Mucosa of descending colon (tissue), 3 donors: ENCODE data around the gene NDRG2. TPM values are rescaled to one million over a fixed set of nuclear protein-coding genes. Genes with fewer than 3 reads are reported as not detected.
A peak's percentile ranks its signal among the peaks of the same experiment; 100 is the strongest.
"Not testable (repeated sequence)": the region's sequence is repeated elsewhere in the genome, so short reads cannot be mapped to it uniquely, and the experiment has no call there.

ENCODE experiments used
- ATAC-seq: fragments of 200-7000 bp; cut with Tn5 transposase; one replicate; pipeline ENCODE4 v1.9.1; 2020; ENCODE audit warnings: mild to moderate bottlenecking, moderate library complexity
- DNase-seq, 3 donors: peaks; one replicate each; pipeline ENCODE4 v3.0.0-alpha.2; 2020
- H3K36me3 ChIP-seq: fragments of 200-600 bp; one replicate; pipeline ENCODE4 v1.8.0; 2021; ENCODE audit warnings: low read depth, mild to moderate bottlenecking
- H3K4me1 ChIP-seq: fragments of 200-600 bp; one replicate; pipeline ENCODE4 v1.8.0; 2021; ENCODE audit warnings: low read depth, mild to moderate bottlenecking
- H3K4me3 ChIP-seq: fragments of 200-600 bp; one replicate; pipeline ENCODE4 v1.8.0; 2021; ENCODE audit warnings: mild to moderate bottlenecking
- H3K9me3 ChIP-seq: fragments of 200-600 bp; one replicate; pipeline ENCODE4 v1.8.0; 2021; ENCODE audit warnings: mild to moderate bottlenecking
- CTCF ChIP-seq: fragments of 200-600 bp; IDR thresholded peaks from one replicate; pipeline ENCODE4 v1.8.0; 2022; ENCODE audit warnings: antibody characterized with exemption, mild to moderate bottlenecking
- intact Hi-C, 2 donors: fragments of 100-400 bp; cut with DNase I in 1 of 2; cut with micrococcal nuclease in 1 of 2; formaldehyde crosslinking; loops; one replicate each; pipeline versions ENCODE4 v1.11.0 to v1.11.1; 2022; cut with DNase I, micrococcal nuclease
- total RNA-seq, 3 donors: library from RNA; stranded (reverse); fragmentation: NEBNext Ultra II Directional in 2 of 3; extraction: Animal tissue kit (Norgen Biotek cat#: 25700) in 2 of 3; gene quantifications; one replicate each; pipeline versions ENCODE4 v1.2.1 to v1.2.4, GENCODE V29; 2021 to 2023
- donor health status: DM: no; HTN: no; CAD: no; lungs with moderate emphysema.
- donor health status: DM: no; HTN: no; CAD: no.
- donor health status: DM: no; HTN: yes; CAD: no.

NDRG2 gene
- total RNA-seq, 3 donors from 2014 or later: 156 to 212 (median 188) TPM

GRCh38 chr14:21014761-21015190, 10.1 kb downstream of the NDRG2 start:
- peak; percentile 75 for TF ChIP-seq CTCF
- DNase-seq (peak in 2 of 3 donors; percentile 80 to 96), ATAC-seq (peak; percentile 93)
- intact Hi-C loops: loop anchor here in 1 of 2 donors (10.0 kb wide), 1 partner anchor 80 kb away; the partner anchor contains the start of gene ZNF219
- H3K4me3 ChIP-seq: no peak overlapping the region
- no peaks in the 10 kb centered on the region for H3K4me1 ChIP-seq
- H3K9me3 ChIP-seq: no peaks in the 10 kb centered on the region
- H3K36me3 ChIP-seq: no peaks in the 10 kb centered on the region

- intact Hi-C loops: loop anchor here in 1 of 2 donors (10.0 kb wide), 1 partner anchor 84 kb away; the partner anchor contains the start of gene ZNF219
- Histone ChIP-seq H3K36me3 (no peaks in the 10 kb centered on the region), H3K9me3 (no peaks in the 10 kb centered on the region), H3K4me1 (peaks cover 8% of the 10 kb centered on the region), H3K4me3 (no peak overlapping the region)
- ATAC-seq: no peak
- TF ChIP-seq CTCF: no peak
- no peak for DNase-seq
Measured at GRCh38 chr14:21011136-21011535, 13.7 kb downstream of the NDRG2 start.

- intact Hi-C loops: loop anchor here in 1 of 2 donors (10.0 kb wide), 1 partner anchor 85 kb away; the partner anchor contains the start of gene ZNF219
- not testable (repeated sequence) for H3K36me3 ChIP-seq, H3K4me3 ChIP-seq, H3K9me3 ChIP-seq, H3K4me1 ChIP-seq, ATAC-seq, DNase-seq
Measured at GRCh38 chr14:21009721-21010120, 15.1 kb downstream of the NDRG2 start.

GRCh38 chr14:21003788-21004346, 21.0 kb downstream of the NDRG2 start:
- TF ChIP-seq CTCF: no peak
- H3K4me1 ChIP-seq: peaks cover 15% of the 10 kb centered on the region
- H3K9me3 ChIP-seq: no peaks in the 10 kb centered on the region
- H3K36me3 ChIP-seq: no peaks in the 10 kb centered on the region
- DNase-seq: no peak
- no peak overlapping the region for H3K4me3 ChIP-seq
- intact Hi-C loops: no loop called here
- no peak for ATAC-seq

GRCh38 chr14:21001218-21001617, 23.6 kb downstream of the NDRG2 start:
- no peak overlapping the region for H3K4me3 ChIP-seq
- no peaks in the 10 kb centered on the region for H3K9me3 ChIP-seq
- H3K36me3 ChIP-seq: no peaks in the 10 kb centered on the region
- ATAC-seq (peak; percentile 45), DNase-seq (peak; percentile 61 to 69 (median 62))
- peaks cover 11% of the 10 kb centered on the region for H3K4me1 ChIP-seq
- intact Hi-C loops: no loop called here
- TF ChIP-seq CTCF: no peak

GRCh38 chr14:20999591-20999990, 25.3 kb downstream of the NDRG2 start:
- H3K9me3 ChIP-seq: no peaks in the 10 kb centered on the region
- H3K4me1 ChIP-seq: peaks cover 15% of the 10 kb centered on the region
- DNase-seq: no peak
- intact Hi-C loops: no loop called here
- peak; percentile 5 for ATAC-seq
- peaks cover 9% of the 10 kb centered on the region for H3K36me3 ChIP-seq
- no peak overlapping the region for H3K4me3 ChIP-seq
- TF ChIP-seq CTCF: no peak
